Measurements from ENCODE around the gene NBPF10.
"Not testable (repeated sequence)": the region's sequence is repeated elsewhere in the genome, so short reads cannot be mapped to it uniquely, and the experiment has no call there.

NBPF10 gene

GRCh38 chr1:146144465-146144864, at the start of gene NBPF10:
TSS of gene NBPF10 (minus strand) at chr1:146144804. CDS start at chr1:146144769, 35 bp downstream.
- DNase-seq (ENCODE audit: low read depth, low spot score): not testable (repeated sequence)

GRCh38 chr1:146174531-146174930, 29.9 kb upstream of the NBPF10 start:
- DNase-seq (ENCODE audit: low read depth, low spot score): not testable (repeated sequence)

- DNase-seq (ENCODE audit: low read depth, low spot score): not testable (repeated sequence)
These were observed 23.1 kb upstream of the NBPF10 start for GRCh38 chr1:146167740-146168139.

- DNase-seq (ENCODE audit: low read depth, low spot score): not testable (repeated sequence)
These were observed 22.7 kb upstream of the NBPF10 start for GRCh38 chr1:146167273-146167672.
